HG02759 (cell line): ENCODE results near the gene FAM131C.

Source experiments
- ATAC-seq: cut with Tn5 transposase; IDR thresholded peaks from one replicate; pipeline ENCODE4 v1.9.1; 2021; ENCODE audit warnings: mild to moderate bottlenecking, moderate library complexity; ENCODE audit not compliant: unreplicated experiment

FAM131C gene

DNA sequence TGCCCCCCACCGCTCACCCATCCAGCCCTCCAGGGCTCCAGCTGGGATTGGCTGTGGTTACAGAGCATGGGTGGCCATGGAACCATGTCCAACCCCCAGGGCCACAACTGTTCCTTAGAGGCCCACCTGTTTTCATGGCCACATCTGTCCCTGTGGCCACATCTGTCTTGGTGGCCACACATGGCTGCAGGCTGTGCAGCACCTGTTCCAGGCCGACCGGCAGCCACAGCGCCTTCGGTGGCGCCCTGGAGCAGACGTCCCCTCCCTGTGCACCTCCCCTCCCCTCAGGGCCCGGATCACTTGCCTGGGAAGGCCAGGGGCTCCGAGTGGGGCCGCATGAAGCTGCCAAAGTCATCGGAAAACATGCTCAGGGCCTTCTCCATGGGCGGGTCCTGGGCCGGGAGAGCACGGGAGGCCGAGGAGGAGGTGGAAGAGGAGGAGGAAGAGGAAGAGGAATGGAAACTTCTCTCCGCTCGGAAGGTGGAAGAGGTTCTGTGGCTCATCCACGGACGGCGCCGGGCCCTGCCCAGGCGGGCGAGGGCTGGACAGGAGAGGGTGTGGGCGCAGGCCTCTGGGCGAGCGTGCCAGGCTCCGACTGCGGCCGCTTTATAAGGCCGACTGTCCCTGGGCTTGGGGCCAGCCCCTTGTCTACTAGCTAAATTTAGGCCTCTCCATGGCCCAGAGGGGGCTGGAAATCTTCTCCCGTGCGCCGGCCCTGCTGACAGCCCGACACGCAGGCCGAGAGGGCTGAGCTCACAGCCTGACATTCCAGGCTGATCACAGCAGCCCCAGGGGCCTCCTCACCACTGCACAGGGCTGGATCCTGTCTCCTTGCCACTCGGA lies 55.8 kb downstream of the FAM131C start, which contains the start of gene HSPB7:
HSPB7 (minus strand) TSS at position 583 of the 843 bp plus-strand sequence; CDS start at position 503, 80 bp downstream.
- ATAC-seq = no peak

GRCh38 chr1:16017076-16017460 lies 56.4 kb downstream of the FAM131C start:
- no peak for ATAC-seq

GRCh38 chr1:16015960-16016901 lies 57.2 kb downstream of the FAM131C start:
- no peak for ATAC-seq

DNA sequence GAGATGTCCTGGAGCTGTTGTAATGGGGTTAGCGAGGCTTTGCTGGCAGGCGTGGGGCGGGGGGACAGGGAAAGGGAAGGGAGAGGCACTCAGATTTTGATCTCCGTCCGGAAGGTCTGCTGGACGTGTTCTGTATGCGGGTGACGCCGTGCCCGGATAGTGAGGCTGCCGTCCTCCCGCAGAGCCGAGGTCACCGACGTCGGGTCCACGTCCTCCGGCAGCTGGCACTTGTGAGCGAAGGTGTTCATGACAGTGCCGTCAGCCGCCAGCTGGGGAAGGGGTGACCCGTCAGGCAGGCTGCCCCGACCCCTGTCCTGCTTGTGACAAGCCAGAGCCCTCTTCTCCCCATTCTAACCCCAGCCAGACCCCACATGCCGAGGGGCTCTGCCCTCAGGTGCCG lies 58.0 kb downstream of the FAM131C start:
- ATAC-seq = no peak

DNA sequence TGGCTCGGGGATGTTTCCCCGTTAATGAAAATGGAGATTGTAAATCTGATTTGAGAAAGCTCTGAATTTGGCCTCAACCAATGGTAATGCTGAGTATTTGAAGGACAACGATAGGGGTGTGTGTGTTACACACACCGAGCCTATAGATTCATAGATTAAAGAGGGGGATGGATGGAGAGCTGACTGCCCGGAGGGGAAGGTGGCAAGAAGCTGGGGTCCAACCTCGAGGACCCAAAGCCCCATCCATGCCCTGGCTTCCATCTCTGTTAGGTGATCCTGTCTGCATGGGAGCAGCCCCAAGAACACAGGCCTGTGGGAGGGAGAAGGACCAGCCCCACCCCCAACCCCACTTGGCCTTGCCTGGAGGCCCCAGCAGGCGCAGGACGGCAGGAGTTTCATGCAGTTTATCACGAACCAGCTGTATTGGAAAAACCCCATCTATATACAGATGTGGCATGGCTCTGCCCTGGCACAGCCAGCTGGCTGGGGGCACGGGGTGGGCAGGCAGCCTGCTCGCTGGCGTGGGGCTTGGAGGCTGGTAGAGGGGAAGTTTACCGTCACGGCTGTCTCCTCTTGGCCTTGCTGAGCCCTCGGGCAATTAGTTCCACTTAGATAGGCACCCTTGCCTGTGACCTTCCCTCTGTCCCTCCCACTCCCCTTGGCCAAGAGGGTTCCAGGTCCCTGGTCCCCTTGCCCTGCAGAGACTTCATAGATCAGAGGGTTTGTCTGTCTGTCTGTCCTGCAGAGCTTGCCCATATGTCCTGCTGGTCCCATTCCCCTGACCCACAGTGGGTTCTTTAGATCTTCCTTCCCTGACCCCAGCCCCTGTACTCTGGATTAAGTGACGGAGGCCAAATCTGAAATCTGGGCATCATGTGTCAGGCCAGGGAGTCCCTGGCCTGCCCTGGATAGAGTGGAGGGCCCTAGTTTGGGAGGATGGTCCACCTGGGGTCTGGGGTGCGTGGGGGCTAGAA lies 58.7 kb downstream of the FAM131C start:
- ATAC-seq = no peak

DNA sequence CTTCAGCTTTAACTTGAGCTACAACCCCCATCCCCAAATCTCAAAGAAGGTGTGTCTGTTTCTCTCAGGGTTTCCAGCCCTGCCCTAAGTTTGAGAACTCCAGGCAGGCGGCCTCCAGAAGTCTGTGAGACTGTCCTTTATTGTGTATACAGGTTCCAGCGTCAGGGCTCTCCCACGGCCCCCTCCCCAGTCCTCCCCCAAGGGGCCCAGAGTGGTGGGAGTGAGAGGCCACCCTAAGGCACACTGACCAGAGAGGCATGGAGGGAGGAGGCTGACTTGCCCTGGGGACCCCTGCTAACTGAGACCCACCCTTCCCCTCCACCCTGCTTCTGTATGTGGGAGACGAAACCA lies 59.6 kb downstream of the FAM131C start:
- ATAC-seq = no peak

DNA sequence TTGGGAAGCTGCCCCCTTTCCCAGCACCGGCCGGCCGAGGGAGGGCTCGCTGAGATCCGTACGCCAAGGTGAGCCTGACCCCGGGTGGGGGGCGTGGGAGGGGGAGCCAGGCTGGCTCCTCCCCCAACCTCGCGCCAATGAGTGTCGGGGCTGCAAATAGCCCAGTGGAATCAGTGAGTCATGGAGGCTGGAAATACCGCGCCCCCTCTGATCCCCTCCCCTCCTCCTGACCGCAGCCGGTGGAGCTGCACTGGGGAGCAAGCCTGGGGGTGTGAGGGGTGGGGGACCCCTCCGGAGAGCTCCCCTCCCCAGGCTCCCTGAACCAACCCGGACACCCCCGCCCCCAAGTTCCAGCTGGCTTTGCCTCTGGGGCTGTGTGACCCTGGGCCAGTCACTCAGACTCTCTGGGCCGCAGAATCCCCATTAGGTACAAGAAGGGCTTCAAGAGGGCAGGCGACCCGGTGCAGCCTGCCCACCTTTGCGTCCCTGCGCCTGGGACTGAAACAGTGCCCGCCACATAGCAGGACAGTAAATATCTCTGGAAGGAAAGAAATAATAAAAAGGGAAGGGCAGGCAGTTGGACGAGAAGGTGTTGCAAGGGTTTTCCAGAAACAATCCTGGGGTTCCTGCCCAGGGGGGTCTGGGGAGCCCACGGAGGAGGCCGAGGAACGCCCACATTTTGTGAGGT lies 60.1 kb downstream of the FAM131C start:
- peak; percentile 46 for ATAC-seq

- ATAC-seq = peak; percentile 45
These were observed 60.7 kb downstream of the FAM131C start for GRCh38 chr1:16012590-16013219.

GRCh38 chr1:16011936-16012589 lies 61.4 kb downstream of the FAM131C start:
- no peak for ATAC-seq

- ATAC-seq = no peak
These were observed 62.6 kb downstream of the FAM131C start for GRCh38 chr1:16010837-16011236.

DNA sequence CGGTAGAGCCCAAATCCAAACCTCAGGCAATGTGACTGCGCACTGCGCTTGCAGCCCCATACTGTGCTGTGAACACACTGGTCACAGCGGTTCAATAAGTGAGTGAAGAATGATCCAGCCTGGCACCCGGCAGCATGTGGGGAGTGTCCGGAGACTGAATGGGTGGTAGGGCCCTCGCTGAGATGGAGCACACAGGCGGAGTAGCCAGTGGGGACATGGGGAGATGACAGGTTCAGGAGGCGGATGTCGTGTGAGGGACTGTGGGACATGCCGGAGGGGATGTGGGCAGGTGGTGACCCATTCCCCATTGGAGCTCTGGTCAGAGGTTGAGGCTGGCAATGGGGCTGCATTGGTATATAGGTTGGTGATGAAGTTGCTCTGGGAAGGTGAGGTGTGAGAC lies 63.8 kb downstream of the FAM131C start:
- no peak for ATAC-seq

- no peak for ATAC-seq
These were observed 64.4 kb downstream of the FAM131C start for GRCh38 chr1:16009030-16009460.
